Effector CD8-positive, alpha-beta T cell (primary cell): ENCODE measurements around the gene CCL11.

Source experiments
- DNase-seq: peaks from one replicate; lab custom pipeline; 2025; lab: John Stamatoyannopoulos, UW
- total RNA-seq, 4 experiments: gene quantifications; one replicate each; lab custom pipeline; 2026; lab: John Stamatoyannopoulos, UW

CCL11 gene
- 0 reads per million in 4 experiments for total RNA-seq

- DNase-seq = no peak
Measured at GRCh38 chr17:34285286-34285792, at the start of gene CCL11. CCL11 (plus strand) TSS chr17:34285742; CDS start chr17:34285809, 67 bp downstream.

DNA sequence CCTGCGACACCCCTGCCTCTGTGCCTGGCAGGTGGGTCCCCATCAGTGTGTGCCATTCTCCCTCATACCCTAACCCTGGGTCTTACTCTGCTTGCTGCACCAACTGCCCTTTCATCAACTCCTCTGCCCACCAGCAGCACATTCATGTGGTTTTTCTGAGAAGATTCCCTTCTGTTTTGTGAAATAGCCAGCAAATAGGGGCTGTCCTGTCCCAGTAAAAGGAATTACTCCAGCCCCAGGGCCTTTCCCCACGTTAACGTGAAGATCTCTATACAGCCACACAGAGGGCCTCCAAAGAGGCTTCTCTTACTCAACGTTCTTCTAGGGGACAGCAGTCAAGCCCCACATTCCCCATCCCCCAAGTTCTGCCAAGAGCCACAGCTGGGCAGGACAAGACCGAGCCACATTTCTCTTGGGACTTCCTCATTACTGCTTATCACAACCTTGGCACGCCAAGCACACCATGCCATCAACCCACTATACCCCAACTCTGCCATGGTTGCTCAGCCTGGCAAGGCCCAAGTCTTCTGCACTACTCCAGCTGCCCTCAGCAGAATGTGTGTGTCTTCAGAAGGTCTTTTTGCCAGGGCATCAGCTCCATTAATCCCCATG is 49.2 kb upstream of the CCL11 start:
- DNase-seq = no peak

DNA sequence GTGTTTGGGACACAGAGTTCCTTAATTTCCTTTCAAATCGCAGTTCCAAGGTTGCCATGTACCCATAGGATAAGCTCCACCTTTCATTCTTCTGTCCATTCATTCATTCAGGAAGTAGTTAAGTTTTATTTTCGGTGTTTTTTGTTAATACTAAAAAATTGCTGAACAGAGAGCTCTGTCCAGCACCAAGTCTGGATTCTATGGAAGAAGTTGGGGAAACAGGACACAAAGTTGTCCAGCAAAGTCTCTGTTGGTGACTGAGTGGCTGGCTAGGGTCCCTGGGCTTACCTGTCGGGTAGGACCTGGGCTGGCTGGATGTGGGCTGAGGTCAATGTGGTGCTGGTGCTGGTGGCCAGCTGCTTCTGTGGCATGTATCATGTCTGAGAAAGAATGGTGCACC is 48.1 kb upstream of the CCL11 start:
- DNase-seq = no peak

GRCh38 chr17:34241062-34241461 is 44.5 kb upstream of the CCL11 start:
- DNase-seq = no peak

GRCh38 chr17:34242587-34243363 is 42.8 kb upstream of the CCL11 start:
- no peak for DNase-seq

DNA sequence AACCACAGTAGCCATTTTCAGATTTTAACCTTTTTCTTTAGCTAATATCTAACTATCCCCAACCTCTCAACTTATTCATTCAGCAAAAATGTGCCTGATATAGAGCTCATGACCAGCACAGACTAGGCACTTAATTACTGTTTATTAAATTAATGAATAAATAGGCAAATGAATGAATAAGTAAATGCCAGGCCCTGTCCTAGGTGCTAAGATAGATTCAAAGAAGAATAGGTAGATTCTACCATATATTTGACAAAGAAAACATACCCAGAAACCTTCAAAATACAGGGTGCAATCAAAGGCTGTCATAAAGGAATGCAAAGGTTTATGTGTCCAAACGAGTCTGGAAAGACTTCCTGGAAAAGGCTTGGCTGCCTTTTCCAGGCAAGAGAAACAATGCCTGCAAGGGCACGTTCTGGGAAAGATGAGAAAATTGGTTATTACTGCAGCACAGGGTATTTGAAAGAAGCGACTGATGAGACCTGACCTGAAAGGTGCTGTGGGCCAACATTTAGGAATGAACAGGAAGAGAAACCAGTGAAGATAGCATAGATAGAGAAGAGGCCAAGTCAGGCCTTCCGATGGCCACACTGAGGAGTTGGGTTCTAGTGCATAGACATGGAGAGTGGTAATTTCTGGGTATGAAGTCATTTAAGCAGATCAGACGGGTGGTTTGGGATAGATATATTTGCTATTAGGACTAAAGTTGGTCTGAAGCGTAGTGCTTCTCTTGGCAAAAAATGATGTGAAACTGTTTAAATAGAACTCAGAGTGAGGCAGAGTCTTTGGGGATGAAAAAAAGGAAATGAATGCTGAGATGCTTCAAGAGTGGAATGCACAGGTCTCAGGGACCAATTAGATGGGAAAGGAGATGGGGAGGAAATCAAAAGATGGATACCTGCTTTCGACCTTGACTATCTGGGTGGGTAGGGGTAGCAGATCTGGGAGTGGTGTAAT is 41.9 kb upstream of the CCL11 start:
- no peak for DNase-seq

DNA sequence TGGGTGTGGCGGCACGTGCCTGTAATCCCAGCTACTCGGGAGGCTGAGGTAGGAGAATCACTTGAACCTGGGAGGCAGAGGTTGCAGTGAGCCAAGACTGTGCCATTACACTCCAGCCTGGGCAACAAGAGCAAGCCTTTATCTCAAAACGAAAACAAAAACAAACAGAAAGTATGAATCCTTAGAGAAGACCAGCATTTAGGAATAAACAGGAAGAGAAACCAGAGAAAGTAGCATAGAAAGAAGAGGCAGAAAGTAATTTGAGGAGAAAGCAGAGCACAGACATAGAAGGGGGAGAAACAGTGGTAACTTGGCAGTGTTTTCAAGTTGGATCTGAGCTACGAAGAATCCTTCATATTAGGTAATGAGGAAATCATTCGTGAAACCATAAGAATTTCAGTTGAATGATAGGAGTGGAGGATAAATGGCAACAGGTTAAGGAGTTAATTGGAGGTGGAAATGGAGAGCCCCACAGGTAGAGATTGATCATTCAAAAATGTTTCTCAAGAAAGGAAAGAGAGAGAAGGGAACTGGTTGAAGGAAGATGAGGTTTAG is 40.1 kb upstream of the CCL11 start:
- DNase-seq = no peak

GRCh38 chr17:34246446-34246845 is 39.1 kb upstream of the CCL11 start:
- DNase-seq = no peak

GRCh38 chr17:34246881-34247280 is 38.7 kb upstream of the CCL11 start:
- no peak for DNase-seq

GRCh38 chr17:34248511-34249024 is 37.0 kb upstream of the CCL11 start:
- DNase-seq = no peak

DNA sequence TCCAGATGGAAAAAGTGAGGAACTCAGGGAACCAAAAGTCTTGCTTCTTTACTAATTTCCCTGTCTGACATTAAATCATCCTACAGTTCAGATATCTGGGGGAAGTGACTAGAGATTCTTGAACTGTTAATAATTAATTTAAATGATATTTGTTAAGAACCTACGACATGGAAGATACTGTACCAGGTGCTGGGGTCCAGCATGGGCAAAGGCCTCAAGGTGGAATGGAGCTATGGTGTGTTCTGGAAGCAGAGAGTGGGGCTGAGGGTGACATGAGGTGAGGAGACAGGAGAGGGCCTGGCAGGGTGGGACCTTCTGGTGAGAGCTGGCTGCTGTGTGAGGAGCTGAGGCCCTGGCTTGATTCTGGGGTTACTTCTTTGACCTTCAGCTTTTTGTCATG is 36.5 kb upstream of the CCL11 start:
- DNase-seq = no peak

DNA sequence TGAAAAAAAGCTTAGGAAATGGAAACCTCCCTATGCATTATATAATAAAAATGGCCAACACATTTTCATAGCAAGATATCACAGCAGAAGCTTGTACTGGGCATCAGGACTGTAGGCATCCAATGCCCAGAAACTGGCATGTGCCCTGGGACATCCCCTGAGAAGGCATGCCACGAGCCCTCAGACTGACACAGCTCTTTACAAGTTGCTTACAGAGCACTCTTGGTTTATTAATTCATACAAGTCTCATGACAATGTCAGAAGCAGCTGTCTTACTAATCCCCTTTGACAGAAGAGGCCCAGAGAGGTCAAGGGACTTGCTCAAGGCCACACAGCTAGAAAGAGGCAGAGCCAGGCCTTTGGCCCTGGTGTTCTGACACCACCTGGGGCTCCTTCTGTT is 36.1 kb upstream of the CCL11 start:
- no peak for DNase-seq

- DNase-seq = no peak
Measured at GRCh38 chr17:34251186-34251585, 34.4 kb upstream of the CCL11 start.

DNA sequence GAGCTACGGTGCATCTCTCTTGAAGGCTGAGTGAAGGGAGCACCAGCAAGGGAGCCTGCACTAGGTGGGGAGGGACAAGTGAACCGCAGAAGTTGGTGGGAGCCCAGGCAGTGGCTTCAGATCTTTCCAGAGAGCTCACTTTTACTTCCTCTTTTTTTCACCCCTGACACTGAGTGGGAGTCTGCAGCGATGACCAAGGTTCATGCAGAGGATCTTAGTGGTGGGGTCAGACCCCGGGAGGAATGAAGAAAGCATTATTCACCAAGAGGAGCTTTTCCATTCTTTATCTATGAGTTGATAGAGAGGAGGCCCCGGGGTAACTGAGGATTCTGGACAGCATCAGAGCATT is 33.5 kb upstream of the CCL11 start:
- no peak for DNase-seq

GRCh38 chr17:34252444-34253138 is 33.0 kb upstream of the CCL11 start:
- no peak for DNase-seq

DNA sequence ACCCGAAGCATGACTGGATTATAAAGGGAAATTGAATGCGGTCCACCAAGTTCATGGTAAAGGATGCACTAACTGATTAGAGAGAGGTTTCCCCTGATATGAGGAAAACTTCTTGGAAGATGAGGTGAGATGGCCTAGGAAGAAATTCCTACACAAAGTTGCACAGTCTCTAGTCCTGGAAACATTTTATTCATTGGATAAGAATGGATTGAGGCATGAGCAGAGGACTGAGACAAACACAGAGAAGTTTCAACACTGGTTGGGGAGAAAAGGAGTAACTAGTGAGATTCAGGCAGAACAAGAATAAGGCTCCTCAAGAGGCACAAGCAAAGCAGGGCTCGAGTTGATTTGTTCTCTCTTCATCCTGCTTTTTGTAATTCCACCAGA is 32.4 kb upstream of the CCL11 start:
- no peak for DNase-seq

- DNase-seq = no peak
Measured at GRCh38 chr17:34254146-34254545, 31.4 kb upstream of the CCL11 start.

- DNase-seq = no peak
Measured at GRCh38 chr17:34254651-34255380, 30.7 kb upstream of the CCL11 start, which contains the start of gene CCL2. CCL2 (plus strand) TSS chr17:34255285; CDS start chr17:34255350, 65 bp downstream.

- DNase-seq = no peak
Measured at GRCh38 chr17:34255381-34255732, 30.2 kb upstream of the CCL11 start.

- no peak for DNase-seq
Measured at GRCh38 chr17:34255841-34256240, 29.7 kb upstream of the CCL11 start.
